NCI-H1694 (cell line): Measurements from ENCODE around the gene SHCBP1L.
A peak's percentile ranks its signal among the peaks of the same experiment; 100 is the strongest.
"Not testable (repeated sequence)": the region's sequence is repeated elsewhere in the genome, so short reads cannot be mapped to it uniquely, and the experiment has no call there.

Experiments used
- DNase-seq: peaks from one replicate; lab custom pipeline; 2025; lab: John Stamatoyannopoulos, UW

The SHCBP1L gene

DNA sequence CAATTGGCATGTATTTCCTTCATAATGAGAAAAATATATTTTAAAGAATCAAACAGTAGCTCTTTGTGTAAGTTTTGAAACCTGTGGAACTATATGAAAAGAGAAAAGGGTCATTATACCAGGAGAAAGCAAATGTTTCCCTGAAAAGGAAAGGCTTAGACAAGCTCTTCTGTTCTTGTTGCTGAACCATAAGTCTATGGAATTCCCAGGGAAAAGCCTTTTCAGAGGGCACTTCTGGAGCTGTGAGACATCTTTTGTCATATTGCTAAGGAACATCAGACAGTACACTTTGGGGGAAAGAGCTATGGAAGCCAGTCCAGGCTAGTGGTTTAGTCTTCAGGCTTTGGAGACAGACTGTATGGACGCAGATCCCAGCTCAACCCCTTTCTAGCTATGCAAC lies 12.1 kb upstream of the SHCBP1L start:
- DNase-seq, result no peak

DNA sequence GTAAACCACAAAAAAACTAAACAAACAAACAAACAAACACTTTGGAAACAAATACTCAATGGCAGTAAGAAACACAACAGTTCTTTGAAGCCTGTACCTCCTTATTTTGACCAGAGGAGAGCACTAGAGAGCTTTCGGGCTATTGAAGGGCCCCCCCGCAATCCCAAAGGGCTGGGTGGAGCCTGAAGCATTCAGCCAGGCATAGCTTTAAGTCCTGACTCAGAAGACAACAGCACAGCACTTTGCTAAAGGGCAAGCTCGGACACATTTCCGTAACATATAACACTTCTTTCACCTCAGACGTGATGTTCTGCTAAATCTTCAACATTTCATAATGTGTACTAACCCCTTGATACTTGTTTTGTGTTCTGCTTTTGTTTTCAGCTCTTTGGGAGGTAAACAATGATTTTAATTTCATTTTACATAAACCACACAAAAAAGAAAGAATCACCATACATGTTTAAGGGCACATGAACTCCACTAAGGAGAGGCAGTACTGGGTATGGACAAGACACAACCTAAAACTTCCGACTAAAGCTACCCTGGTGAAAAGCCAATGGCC lies 9.7 kb upstream of the SHCBP1L start:
- peak; percentile 86 for DNase-seq

DNA sequence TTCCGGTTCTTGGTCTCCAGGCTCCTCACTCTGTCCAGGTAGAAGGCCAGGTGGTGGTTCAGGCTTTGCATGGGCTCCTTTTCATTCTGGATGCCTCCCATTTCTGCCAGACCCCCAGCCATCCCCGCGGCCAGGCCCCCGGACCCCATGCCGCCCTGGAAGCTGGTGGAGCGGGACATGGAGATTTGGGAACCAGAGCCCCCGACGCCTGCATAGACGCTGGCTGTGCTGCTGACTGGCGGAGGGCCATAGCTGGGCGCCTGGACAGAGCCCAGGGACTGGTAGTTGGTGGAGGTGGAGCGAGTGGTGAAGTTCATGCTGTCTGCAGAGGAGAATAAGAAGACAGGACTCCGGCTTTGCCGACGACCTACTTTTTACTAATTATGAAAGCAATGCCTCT lies 7.1 kb upstream of the SHCBP1L start:
- no peak for DNase-seq

DNA sequence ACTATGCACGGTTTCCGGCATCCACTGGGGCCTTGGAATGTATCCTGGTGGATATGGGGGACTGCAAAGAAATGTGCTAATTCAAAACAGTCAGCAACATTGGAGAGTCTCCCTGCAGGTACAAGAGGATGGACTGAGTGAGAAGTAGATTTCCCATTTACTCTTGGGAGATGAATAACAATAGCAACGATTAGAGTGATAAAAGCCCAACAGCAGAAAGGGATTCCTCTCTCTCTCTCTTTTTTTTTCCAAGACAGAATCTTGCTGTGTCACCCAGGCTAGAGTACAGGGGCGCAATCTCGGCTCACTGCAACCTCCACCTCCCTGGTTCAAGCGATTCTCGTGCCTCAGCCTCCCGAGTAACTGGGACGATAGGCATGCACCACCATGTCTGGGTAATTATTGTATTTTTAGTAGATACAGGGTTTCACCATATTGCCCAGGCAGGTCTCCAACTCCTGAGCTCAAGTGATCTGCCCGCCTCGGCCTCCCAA lies 5.0 kb upstream of the SHCBP1L start:
- no peak for DNase-seq

DNA sequence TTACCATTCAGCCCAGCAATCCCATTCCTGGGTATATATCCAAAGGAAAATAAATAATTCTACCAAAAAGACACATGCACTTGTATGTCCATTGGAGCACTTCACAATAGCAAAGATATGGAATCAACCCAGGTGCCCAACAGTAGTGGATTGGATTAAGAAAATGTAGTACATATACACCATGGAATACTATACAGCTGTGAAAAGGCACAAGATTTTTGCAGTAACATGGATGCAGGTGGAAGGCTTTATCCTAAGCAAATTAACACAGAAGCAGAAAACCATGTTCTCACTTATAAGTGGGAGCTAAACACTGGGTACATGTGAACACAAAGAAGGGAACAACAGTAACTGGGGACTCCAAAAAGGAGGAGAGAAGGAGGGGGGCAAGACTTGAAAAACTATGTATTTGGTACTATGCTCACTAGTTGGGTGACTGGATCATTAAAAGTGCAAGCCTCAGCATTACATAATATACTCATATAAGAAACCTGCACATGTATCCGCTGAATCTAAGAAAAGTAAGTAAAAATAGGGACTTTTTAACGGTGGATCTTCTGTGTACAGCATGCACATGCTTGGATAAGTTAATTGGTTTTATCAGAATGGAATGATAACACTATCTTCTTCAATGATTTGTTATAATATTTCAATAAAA lies 3.9 kb upstream of the SHCBP1L start:
- DNase-seq, result no peak

DNA sequence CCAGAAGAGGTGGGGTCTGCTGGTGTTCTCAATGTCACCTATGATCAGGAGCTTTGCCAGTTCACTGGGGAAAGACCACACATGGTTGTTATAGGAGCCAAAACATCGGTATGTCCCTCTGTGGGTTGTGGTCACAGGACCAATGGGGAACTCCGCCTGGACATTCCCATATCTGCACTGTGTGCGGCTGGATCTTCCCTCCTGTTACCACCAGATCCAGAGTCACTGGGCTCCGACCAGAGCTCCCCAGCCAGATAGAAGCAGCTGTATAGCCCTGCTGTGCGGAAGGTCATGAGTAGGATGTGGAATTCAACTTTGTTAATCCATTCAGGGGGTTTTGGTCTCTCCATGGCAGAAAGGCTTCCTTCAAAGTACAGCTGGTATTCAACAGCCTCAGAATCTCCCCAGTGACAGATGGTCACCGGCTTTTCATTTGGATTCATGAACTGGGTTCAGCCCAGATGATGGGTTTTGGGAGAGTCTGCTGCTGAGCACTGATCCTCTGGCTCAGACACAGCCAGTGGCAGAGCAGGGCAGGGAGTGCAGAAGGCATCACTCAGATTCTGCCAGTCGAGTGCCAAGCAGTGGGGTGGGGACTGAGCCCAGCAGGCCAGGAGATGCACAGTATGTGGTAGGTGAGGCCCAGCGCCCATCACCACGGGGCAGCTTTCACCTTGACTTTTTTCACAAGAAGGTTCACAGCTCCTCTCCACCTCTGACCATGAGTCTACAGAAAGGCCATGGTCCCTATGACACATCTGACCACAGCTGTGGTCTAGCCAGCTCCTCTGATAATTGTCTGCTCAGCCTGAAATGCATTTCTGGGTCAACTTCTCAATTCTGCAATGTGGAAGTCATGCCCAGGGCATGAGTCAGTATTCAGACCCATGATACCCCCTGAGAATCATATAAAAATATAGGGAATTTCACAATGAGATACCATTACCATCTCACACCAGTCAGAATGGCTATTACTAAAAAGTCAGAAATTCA lies 2.9 kb upstream of the SHCBP1L start:
- peak; percentile 57 for DNase-seq

DNA sequence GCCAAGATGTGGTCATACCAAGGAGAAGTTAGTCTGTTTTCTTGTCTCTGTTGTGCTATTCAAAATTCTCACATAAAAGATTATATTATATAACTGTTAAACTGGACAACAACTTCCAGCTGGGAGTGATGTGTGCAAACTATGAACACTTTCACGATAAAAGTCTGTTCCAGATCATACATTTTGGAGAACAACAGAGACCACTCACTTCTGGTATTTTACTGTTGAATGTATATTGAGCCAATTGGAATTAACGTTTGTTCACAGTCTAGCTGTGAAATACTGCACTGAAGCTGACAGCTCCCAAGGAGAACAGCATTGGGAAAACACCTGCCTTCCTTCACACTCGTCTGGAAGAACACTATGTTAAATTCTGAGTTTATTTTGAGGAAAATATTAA lies 860 bp upstream of the SHCBP1L start:
- no peak for DNase-seq

DNA sequence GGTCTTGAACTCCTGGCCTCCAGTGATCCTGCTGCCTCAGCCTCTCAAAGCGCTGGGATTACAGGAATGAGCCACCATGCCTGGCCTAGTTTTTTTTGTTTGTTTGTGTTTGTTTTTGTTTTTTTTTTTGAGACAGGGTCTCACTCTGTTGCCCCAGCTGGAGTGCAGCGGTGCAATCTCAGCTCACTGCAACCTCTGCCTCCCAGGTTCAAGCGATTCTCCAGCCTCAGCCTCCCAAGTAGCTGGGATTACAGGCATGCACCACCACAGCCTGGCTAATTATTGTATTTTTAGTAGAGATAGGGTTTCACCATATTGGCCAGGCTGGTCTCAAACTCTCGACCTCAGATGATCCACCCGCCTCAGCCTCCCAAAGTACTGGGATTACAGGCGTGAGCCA lies 9.6 kb downstream of the SHCBP1L start:
- DNase-seq, result not testable (repeated sequence)

DNA sequence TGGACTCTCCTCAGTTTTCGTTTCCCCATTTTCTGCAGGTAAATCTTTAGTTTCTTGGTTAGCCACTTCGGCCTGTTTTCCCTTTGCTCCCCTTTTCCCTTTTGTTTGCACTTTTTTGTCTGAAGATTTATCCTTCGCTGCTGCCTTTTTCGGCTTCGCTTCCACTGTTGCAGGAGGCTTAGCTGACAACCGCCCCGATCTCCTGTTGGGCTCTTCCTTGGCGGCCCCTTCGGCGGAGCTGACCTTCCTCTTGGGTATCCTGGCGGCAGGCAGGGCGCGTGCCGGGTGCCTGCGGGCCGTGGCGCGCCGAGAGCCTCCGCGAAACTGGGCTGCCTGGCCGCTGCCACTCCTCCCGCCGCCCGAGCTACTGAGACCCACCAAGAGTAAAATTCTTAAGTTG lies 10.8 kb downstream of the SHCBP1L start:
- DNase-seq, result not testable (repeated sequence)

DNA sequence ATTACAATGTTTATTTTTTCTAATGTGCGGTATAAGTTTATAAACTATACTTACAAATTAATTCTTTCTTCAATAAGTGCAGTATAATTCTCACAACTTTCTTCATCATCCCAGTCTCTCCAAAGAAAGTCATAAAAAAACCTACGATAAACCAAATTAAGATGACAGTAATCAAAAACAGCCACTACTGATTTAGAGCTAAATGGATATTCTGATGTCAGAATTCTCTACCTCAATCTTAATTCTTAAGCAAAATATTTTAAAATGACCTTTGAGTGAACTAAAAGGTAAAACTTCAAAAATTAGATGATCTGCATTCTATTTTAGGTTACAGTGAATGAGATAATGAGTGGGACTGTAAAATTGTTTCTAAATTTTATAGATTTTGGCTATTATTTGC lies 13.6 kb downstream of the SHCBP1L start:
- no peak for DNase-seq

DNA sequence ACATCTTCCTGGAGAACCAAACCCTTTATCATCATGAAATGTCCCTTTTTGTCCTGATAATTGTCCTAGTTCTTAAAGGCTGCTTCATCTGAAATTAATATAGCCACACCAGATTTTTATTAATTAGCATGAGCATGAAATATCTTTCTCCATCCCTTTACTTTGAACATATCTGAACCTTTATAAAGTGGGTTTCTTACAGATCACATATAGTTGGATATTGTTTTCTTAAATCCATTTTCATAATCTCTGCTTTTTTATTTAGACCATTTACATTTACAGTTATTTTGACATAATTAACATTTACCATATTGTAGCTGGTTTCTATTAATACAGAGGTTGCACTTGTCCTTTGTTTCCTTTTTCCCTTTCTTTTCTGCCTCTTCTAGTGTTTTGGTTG lies 17.2 kb downstream of the SHCBP1L start:
- DNase-seq, result no peak

DNA sequence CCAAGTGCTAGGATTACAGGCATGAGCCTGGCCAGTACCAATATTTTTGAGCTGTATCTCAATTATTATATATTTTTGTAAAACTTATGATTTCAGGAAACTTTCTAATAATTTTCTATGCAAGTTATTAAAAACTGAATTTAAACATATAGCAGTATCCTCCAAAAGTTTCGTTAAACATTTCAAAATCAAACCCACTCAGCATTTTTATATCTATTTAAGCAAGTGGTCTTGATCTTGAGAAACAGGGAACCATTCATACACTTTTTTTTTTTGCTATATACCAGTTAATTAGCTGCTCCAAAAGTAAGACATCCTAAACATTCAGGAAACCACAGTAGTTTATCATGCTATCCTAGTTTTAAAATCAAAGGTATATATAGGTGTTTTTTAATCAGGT lies 22.0 kb downstream of the SHCBP1L start:
- no peak for DNase-seq

DNA sequence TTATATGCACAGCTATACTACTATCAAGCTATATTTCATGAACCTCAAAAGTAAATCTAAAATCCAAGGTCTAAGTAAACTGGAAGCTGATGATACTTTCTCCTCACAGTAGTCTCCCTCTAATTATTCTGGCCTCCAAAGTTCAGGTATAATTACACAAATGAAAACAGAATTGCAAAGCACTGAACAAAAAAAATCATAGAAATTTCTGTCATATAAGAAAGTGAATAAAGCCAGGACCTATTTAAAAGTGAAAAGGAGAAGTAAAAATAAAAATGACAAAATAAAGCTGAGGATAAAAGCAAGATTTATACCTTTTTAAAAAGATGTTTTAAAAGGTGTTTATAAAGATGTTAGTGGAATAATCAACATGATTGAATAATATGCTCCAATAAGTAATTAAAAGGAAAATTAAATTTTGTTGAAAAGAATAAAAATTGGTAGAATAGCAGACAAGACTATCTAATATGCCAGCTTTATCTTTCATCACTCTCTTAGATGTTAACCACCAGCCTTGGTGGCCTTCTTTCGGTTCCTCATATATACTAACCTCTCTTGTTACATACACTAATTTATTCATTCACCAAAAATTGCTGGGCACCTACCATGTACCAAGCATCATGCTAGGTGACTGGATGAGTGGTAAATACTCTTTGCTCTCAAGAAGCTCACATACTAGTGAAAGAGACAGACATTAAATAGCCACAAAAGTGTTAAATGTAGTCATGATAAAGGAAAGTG lies 25.1 kb downstream of the SHCBP1L start:
- no peak for DNase-seq

DNA sequence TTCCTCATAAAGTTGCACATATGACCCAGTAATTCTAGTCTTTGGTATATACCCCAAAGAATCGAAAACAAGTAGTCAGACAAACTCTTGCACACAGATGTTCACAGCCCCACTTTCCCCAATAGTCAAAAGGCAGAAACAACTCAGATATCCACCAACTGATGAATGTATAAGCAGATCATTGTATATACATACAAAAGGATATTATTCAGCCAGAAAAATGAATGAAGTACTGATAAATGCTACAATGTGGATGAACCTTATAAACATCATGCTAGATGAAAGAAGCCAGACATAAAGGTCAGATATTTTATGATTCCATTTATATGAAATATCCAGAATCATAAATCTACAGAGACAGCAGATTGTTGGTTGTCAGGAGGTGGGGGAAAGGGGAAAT lies 27.3 kb downstream of the SHCBP1L start:
- no peak for DNase-seq

DNA sequence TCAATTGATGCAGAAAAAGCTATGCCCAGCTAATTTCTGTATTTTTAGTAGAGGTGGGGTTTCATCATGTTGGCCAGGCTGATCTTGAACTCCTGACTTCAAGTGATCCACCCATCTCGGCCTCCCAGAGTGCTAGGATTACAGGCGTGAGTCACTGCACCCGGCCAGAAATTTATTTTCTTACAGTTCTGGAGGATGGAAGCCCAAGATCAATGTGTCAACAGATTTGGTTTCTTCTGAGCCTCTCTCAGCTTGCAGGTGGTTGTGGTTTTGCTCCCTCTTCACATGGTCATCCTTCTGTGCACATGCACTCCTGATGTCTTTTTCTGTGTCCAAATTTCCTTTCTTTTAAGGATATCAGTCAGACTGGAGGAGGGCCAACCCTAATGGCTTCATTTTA lies 35.6 kb downstream of the SHCBP1L start:
- no peak for DNase-seq

DNA sequence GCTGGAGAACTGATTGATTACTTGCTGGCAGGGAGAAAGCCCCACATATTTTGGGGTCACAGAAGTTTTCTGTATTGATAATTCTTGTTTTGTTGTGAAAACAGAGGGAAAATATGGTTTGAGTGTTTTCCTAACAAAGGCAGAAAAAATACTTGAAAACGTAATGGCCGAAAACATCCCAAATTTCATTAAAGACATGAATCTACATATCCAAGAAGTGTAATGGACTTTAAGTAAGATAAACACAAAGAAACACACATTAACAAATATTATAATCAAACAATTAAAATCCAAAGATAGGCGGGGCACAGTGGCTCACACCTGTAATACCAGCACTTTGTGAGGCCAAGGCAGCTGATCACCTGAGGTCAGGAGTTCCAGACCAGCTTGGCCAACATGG lies 39.6 kb downstream of the SHCBP1L start:
- no peak for DNase-seq

DNA sequence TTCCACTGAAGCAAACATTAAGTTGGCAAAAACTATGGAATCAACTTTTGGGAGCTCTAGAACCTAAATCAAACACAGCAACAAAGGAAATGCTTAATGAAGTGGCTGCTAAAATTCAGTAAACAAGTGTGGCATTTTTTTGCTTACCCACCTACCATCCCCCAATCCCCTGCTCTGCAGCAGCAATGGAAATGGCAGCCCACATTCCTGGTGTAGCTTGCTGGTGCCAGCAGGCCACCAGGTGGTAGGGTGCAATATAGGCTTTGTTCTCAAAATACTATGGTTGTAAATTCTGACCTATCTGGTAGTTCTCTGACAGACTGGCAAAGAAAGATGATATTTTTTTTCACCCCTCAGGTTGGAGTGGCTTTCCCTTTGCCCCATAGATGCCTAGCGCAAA lies 42.8 kb downstream of the SHCBP1L start:
- no peak for DNase-seq

DNA sequence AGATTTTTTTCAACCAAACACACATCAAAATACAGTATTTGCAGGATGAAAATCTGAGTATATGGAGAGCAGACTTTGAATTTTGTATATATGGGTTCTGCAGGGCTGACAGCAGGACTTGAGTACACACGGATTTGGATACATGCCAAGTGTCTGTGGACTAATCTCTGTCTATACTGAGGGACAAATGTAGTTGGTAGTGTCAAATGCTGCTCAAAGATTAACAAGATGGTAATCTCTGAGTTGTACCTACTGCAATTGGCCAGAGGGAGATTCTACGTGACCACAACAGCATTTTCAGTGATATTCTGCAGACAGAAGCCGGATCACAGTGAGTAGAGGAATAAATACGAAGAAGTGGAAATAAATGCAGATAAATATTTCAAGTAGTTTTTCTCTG lies 43.4 kb downstream of the SHCBP1L start:
- no peak for DNase-seq

DNA sequence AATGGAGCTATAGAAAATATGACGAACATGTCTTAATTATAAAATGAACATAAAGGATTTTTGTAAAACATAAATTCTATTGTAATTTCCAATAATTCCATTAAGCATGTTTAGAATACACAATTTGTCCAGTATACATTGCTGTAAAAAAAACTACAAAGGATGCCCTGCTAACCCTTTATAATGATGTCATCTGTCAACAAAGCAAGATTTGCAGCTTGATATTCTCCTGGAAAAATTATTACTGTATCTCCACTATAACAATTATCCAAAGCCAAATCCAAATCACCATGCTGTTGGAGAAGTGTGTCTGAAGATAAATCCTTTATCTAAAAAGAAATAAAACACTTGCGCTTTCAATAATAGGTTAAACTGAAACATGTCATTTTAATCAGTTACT lies 47.6 kb downstream of the SHCBP1L start:
- DNase-seq, result no peak

DNA sequence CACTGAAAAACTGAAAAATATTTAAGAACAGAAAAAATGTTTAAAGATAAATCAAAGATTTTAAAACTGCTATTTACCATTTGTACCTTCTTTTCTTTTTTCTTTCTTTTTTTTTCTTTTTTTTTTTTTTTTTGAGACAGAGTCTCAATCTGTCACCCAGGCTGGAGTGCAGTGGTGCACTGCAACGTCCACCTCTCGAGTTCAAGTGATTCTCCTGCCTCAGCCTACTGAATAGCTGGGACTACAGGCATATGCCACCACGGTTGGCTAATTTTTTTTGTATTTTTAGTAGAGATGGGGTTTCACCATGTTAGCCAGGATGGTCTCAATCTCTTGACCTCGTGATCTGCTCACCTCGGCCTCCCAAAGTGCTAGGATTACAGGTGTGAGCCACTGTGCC lies 51.0 kb downstream of the SHCBP1L start:
- not testable (repeated sequence) for DNase-seq

DNA sequence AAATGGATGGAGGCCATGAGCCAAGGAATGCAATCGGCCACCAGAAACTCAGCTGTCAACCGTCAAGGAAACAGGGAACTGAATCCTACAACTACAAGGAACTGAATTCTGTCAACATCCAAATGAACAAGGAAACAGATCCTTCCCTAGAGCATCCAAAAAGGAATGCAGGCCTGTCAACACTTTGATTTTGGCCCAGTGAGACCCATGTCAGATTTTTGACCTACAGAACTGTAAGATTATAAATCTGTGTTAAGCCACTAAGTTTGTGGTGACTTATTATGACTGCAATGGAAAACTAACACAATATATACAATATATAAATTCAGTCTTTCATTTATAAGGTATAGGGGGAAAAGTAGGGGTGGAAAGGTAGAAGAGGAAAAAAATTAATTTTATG lies 55.3 kb downstream of the SHCBP1L start:
- no peak for DNase-seq

DNA sequence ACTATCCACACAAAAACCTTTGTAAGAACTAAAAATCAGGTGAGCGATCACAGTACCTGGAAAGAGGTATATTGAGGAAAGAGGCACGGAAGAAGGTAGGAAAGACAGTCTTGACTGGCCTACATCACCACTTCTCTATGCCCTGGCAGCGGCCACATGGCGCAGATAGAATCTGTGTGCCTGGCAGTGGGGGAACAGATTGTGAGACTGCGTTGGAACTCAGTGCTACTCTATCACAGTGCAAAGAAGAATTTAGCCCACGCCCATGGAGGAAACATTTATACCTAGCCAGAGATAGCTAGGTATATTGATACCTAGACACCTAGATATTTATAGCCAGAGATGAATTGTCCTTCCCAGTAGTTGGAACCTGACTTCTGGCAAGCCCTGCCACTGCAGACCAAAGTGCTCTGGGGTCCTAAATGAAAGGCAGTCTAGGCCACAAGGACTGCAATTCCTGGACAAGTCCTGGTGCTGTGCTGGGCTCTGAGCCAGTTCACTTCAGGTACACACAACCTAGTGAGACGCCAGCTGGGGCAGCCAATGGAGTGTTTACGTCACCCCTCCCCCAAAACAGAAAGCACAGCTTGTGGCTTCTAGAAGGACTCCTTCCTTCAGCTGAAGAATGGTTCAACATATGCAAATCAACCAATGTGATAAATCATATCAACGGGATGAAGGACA lies 61.9 kb downstream of the SHCBP1L start:
- no peak for DNase-seq
